Coronary artery (tissue), 2 donors: ENCODE results near the gene CAMTA1.
"Not testable (repeated sequence)": the region's sequence is repeated elsewhere in the genome, so short reads cannot be mapped to it uniquely, and the experiment has no call there.

Experiments
- DNase-seq: peaks from one replicate; pipeline ENCODE4 v3.0.0-alpha.2; 2017; ENCODE audit warnings: low spot score
- H3K27ac ChIP-seq, 2 donors: fragments of 200-600 bp; sonication (generic); one replicate each; pipeline ENCODE4 v1.5.1; 2016 to 2019
- H3K4me3 ChIP-seq: fragments of 200-600 bp; sonication (generic); 2 replicates; pipeline ENCODE4 v1.5.1; 2016; ENCODE audit warnings: mild to moderate bottlenecking, moderate library complexity
- CTCF ChIP-seq: fragments of 200-600 bp; sonication (generic); IDR thresholded peaks from one replicate; pipeline ENCODE4 v1.5.1; 2019; ENCODE audit warnings: antibody characterized with exemption

Gene CAMTA1

GRCh38 chr1:7703321-7704213 lies 918.3 kb downstream of the CAMTA1 start:
- Histone ChIP-seq H3K4me3 (peak overlapping the region; percentile 80), H3K27ac (no peak overlapping the region)
- no peak for TF ChIP-seq CTCF
- no peak for DNase-seq

- Histone ChIP-seq H3K27ac (peak overlapping the region in 1 of 2 donors; percentile 77), H3K4me3 (peak overlapping the region; percentile 80)
- DNase-seq, result peak; percentile 93
- no peak for TF ChIP-seq CTCF
Measured at GRCh38 chr1:7704214-7705047, 919.2 kb downstream of the CAMTA1 start.

GRCh38 chr1:7705048-7705907 lies 920.0 kb downstream of the CAMTA1 start:
- DNase-seq, result no peak
- peak overlapping the region in 1 of 2 donors; percentile 77 for H3K27ac ChIP-seq
- peak overlapping the region; percentile 80 for H3K4me3 ChIP-seq
- TF ChIP-seq CTCF, result no peak

GRCh38 chr1:7705908-7706216 lies 920.6 kb downstream of the CAMTA1 start:
- H3K27ac ChIP-seq, result peak overlapping the region in 1 of 2 donors; percentile 77

GRCh38 chr1:7707527-7707926 lies 922.3 kb downstream of the CAMTA1 start:
- TF ChIP-seq CTCF, result no peak
- no peak for DNase-seq
- Histone ChIP-seq H3K4me3 (no peak overlapping the region), H3K27ac (no peak overlapping the region)

More at GRCh38 chr1:7705908-7706216, 920.6 kb downstream of the CAMTA1 start:
- DNase-seq, result no peak
- TF ChIP-seq CTCF, result no peak
- peak overlapping the region; percentile 80 for H3K4me3 ChIP-seq

GRCh38 chr1:7708065-7708464 lies 922.8 kb downstream of the CAMTA1 start:
- DNase-seq, H3K4me3 ChIP-seq, H3K27ac ChIP-seq: not testable (repeated sequence)

- TF ChIP-seq CTCF, result no peak
- Histone ChIP-seq H3K4me3 (no peak overlapping the region), H3K27ac (no peak overlapping the region)
- DNase-seq, result no peak
Measured at GRCh38 chr1:7710859-7711258, 925.6 kb downstream of the CAMTA1 start.
